NCI-H1436 (cell line): ENCODE measurements around the gene EFCAB8.
A peak's percentile ranks its signal among the peaks of the same experiment; 100 is the strongest.
"Not testable (repeated sequence)": the region's sequence is repeated elsewhere in the genome, so short reads cannot be mapped to it uniquely, and the experiment has no call there.

Experiments used
- DNase-seq: peaks from one replicate; lab custom pipeline; 2025; lab: John Stamatoyannopoulos, UW

Gene EFCAB8

GRCh38 chr20:32886652-32887051, 27.9 kb downstream of the EFCAB8 start:
- DNase-seq = no peak

DNA sequence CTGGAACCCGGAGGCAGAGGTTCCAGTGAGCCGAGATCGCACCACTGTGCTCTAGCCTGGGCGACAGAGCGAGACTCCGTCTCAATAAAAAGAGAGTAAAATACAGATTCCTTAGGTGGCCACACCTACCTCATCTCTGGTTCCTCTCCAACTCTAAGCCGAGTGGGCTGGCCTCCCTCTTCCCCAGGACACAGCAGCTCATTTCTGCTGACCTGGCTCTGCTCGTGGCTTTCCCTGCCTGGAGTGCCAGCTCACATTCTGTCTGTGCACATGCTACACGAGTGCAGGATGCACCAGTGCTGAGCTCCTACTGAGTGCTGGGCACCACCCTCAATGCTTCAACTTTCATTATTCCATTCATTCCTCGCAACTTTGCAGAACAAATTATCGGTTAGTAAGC, 28.8 kb downstream of the EFCAB8 start:
- no peak for DNase-seq

DNA sequence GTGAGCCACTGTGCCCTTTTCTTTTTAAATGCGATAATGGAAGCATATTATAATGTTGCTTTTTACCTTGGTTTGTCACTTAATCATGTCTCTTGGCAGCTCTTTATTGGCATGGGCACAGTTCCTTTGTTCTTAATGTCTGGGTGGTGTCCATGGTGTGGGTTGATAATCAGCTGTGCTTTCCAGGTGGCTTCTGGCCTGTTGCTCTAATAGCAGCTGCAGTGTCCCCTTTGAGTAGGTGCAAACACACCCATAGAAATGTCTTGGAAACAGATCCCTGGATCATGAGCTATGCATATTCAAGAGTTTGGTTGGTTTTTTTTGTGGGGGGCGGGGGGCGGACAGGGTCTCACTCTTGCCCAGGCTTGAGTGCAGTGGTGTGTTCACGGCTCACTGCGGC, 29.9 kb downstream of the EFCAB8 start:
- no peak for DNase-seq

GRCh38 chr20:32889281-32889680, 30.6 kb downstream of the EFCAB8 start:
- DNase-seq = no peak

GRCh38 chr20:32891491-32891890, 32.8 kb downstream of the EFCAB8 start:
- DNase-seq = no peak

- DNase-seq = no peak
Measured at GRCh38 chr20:32891926-32892660, 33.4 kb downstream of the EFCAB8 start.

DNA sequence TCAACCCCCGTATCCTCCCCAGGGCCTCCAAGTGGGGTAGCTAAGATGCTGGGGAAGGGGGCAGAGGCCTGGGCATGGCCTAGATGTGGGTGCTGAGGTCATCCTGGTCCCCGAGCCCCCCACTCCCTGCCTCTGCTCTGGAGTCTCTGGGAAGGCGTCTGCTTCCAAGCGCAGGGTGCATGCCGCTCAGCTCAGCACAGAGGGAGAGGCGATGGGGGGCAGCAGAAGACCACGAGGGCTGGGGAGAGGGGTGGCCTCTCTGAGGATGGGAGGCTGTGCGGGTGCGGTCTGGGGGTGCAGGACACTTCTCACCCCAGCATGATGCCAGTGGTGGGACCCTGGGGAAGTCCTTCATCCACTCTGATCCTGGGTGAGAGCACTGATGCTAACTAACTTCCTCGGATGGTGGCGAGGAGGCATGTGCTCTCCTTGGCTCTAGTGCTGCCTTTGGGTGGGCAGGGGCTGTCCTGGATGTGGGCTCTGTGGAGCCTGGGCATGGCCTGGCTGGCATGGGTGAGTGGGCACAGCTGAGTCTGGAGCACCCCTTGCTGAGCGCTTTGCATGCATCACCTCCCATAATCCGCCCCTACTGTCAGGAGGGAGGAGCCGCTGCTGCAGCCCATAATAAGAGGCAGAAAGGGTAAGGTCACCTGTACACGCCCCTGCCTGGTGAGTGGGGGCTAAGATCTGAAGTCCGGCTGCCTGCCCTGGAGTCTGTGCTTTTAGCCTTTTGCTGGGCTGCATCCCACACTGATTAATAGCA, 34.7 kb downstream of the EFCAB8 start:
- DNase-seq = no peak

GRCh38 chr20:32894026-32894483, 35.3 kb downstream of the EFCAB8 start:
- no peak for DNase-seq

- DNase-seq = no peak
Measured at GRCh38 chr20:32894711-32895355, 36.1 kb downstream of the EFCAB8 start.

DNA sequence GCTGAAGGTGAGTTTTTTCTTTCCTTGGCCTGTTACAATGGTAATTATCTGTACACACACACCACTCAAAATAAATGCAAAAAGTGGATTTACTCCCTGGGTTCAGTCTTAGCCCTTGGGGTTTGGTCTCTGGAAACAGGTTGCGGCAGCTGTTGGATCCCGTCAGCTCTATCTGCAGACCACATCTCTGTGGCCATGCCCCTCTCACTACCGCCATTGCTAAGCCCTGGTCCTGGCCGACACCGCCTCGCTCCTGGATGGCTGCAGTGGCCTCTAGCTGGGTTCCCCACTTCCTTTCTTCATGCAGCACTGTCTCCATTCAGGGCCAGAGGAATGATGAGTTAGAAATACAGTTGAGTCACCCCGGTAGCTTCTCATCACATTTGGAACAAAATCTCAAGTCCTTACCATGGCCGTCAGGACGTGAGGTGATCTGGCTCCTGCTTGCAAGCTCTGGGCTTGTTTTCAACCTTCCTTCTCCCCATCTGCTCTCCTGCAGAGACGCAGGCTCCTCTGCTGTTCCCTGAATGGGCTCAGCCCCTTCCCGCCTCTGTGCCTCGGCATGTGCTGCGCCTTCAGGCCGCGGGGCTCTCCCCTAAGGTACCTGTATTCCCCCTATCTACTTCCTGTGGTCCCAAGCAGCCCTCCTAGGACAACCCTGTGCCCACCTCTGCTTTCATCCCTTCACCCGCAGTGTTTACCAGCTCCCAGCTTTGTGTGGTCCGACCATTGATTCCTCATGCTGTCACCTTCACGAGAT, 38.0 kb downstream of the EFCAB8 start:
- DNase-seq = no peak

DNA sequence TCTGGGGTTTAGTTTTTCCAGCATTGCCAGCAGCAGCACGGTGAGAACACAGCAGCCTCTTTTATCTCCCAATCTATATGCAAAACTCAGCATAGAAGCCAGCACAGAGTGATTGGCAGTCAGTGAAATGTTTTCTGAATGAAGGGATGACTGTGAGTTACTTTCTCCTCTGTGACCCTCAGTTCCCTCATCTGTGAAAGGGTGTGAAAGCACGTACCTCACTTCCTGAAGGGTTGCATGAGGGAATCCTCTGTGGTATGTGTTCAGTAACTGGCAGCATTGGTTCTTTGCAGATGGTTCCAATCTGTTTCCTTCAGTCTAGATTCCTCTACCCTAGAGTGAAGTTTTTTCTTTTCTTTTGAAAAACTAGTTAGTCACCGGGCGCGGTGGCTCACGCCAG, 40.0 kb downstream of the EFCAB8 start:
- no peak for DNase-seq

DNA sequence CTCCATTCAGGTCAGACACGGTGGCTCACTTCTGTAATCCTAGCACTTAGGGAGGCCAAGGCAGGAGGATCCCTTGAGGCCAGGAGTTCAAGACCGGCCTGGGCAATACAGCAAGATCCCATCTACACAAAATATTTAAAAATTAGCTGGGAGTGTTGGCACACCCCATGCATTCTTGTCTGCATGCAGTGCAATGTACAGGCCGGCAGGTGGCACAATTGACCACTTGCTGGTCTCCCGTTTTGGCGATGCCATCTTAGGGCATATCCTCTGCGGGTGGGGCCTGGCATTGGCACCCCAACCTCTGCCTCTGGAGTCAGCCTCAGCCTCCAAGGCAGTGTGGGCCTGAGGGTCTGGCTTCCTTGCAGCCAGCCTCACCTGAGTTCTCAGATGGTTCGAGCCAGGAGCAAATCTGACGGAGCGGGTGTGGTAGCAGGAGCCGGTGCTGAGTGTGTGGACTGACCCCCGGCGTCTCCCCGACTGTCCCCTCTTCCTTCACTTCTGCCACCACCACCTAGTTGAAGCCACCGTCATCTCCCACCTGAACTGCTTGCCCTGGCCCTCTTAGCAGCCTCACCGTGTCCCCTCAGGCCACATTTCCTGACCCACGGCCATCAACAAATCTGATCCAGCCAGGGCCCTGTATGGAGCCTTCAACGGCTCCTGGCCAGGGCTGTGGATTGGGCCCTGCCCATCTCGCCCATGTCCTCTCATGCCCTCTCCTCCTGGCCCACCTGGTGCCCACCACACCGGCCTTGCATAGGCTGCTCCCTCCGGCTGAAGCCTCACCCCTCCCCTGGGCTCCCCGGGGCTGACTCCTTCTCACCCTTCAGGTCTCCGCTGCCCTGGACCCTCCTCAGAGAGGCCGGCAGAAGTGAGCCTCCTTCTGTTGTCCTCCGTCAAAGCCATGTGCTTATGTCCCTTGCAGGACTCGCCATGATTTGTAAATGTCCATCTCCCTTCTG, 44.0 kb downstream of the EFCAB8 start:
- peak; percentile 29 for DNase-seq

GRCh38 chr20:32903666-32904175, 45.0 kb downstream of the EFCAB8 start:
- DNase-seq = no peak

DNA sequence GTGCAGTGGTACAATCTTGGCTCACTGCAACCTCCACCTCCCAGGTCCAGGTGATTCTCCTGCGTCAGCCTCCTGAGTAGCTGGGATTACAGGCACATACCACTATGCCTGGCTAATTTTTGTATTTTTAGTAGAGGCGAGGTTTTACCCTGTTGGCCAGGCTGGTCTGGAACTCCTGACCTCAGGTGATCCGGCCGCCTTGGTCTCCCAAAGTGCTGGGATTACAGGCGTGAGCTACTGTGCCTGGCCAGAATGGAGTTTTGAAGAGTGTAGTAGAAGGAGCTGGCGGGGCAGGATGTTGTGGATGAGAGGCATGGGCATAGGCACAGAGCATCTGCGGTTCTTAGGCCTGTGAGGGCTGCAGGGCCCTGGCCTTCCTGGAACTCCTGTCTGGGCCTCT, 46.0 kb downstream of the EFCAB8 start:
- not testable (repeated sequence) for DNase-seq

GRCh38 chr20:32906200-32906599, 47.5 kb downstream of the EFCAB8 start:
- DNase-seq = no peak

DNA sequence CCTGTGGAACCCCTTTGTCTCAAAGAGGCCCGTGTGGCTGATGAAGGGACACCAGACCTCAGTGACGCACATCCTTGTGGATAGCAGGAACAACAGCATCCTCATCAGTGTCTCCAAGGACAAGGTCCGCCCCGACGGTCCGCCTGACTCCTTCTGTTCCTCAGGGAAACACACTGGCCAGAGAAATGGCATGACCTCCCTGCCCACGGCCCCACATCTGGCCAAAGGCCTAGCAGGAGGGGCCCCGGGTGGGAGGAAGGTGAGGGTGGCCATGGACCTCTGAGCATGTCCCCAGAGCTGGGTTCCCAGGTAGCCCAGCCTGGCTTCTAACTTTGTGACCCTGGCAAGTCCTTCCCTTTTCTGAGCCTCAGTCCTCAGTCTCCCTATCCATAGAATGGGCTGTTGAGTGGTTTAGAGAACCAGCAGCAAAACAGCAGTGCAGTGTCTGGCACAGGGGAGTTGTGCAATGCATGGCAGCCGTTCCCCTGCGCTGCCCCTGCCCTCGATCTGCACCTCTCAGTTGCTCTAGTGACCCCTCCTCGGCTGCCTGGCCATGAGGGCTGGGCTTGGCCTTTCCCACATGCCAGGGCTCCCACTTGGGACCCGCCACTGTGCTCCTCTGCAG, 48.3 kb downstream of the EFCAB8 start:
- no peak for DNase-seq

- DNase-seq = no peak
Measured at GRCh38 chr20:32907886-32908285, 49.2 kb downstream of the EFCAB8 start.

DNA sequence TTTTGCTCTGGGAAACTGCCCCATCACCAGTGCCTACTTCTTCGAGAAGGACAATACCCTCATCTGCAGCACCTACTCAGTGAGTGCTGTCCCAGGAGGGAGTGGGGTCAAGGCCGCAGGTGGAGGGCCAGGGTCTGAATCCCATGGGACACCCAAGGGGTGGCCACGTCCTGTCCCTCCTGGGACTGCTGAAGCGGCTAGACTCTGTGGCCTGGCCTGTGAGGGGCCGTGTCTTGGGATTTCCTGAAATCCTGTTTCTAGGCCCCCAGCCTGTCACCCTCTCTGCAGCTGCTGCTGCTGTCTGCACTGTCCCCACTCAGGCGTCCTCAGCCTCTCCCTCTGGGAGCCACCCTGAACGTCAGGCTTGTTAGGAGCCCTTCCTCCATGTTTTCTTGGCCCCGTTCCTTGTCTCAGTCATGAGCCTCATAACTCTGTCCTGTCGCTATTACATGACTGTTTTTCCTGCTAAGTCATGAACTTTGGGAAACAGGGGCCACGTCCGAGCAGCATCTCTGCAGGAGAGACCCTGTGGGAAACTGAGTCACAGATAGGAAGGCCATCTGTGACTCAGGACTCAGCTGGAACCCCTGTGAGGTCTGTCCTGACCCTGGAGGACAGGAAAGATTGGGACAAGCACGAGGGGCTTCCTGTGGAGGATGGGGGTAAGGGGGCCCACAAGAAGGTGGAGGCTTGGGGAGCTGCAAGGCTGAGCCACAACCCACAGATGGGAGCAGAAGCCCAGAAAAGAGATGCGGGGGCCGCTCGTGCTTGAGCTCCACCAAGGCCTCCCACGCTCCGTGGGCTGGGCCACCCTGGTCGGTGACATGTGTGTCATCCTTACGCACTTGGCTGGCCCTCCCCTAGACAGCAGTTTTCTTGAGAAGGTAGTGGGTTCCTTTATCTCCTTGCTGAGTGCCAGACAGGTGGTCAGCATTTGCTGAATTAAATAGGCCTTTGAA, 49.9 kb downstream of the EFCAB8 start:
- no peak for DNase-seq

GRCh38 chr20:32909451-32909850, 50.7 kb downstream of the EFCAB8 start:
- DNase-seq = no peak
